Measurements from ENCODE around the gene CPXM1.

DNA sequence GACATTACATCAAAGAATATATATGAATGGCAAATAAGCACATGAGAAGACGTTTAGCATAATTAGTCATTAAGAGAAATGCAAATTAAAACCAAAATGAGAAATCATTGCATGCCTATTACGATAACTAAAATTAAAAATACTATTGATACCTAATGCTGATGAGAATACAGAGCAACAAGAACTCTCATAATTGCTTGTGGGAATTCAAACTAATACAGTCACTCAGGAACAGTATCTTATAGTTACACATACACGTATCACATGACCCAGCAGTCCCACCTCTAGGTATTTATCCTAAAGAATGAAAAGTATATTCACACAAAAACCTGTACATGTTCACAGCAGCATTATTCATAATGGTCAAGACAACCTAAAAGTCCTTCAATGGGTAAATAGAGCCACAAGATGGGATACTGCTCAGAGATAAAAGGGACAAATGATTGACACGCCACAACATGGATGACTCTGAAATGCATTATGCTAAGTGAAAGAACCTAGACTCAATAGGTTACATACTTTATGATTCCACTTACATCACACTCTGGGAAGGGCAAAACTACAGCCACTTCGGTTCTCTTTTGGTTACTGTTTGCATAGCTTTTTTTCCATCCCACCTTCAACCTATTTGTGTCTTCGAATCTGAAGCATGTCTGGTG is 16.4 kb downstream of the CPXM1 start:
- no peak for TF ChIP-seq YY1 (IDR thresholded peaks at IDR 0.05; ENCODE audit: insufficient read depth, insufficient read length)
- TF ChIP-seq SUZ12 (IDR thresholded peaks at IDR 0.05; ENCODE audit: extremely low read depth, insufficient read depth, insufficient read length) = no peak
- no peak for TF ChIP-seq ZNF274 (IDR thresholded peaks at IDR 0.05; ENCODE audit: low read depth, low read length)
